Gastroesophageal sphincter (tissue), 4 donors: Measurements from ENCODE around the gene SLC6A2. TPM values are rescaled to one million over a fixed set of nuclear protein-coding genes. Genes with fewer than 3 reads are reported as not detected.
A peak's percentile ranks its signal among the peaks of the same experiment; 100 is the strongest.
"Not testable (repeated sequence)": the region's sequence is repeated elsewhere in the genome, so short reads cannot be mapped to it uniquely, and the experiment has no call there.

Experiments used
- ATAC-seq: fragments of 150-250 bp; one replicate; pipeline ENCODE4 v1.9.1; 2016; ENCODE audit warnings: mild to moderate bottlenecking, moderate library complexity
- H3K27ac ChIP-seq, 4 donors: fragments of 200-600 bp; sonication (generic) in 3 of 4; 1 replicate in 3 of 4; 2 replicates in 1 of 4; pipeline ENCODE4 v1.5.1; 2016 to 2019
- H3K27me3 ChIP-seq: fragments of 200-600 bp; sonication (generic); one replicate; pipeline ENCODE4 v1.5.1; 2019
- H3K36me3 ChIP-seq, 2 donors: fragments of 200-600 bp; sonication (generic); one replicate each; pipeline ENCODE4 v1.5.1; 2019; ENCODE audit warnings: control low read depth in 1 of 2
- H3K4me1 ChIP-seq, 3 donors: fragments of 200-600 bp; sonication (generic); 1 replicate in 2 of 3; 2 replicates in 1 of 3; pipeline ENCODE4 v1.5.1; 2016 to 2019; ENCODE audit warnings: control low read depth in 2 of 3
- H3K4me3 ChIP-seq, 2 donors: fragments of 200-600 bp; sonication (generic); one replicate each; pipeline ENCODE4 v1.5.1; 2019; ENCODE audit warnings: mild to moderate bottlenecking in 1 of 2, moderate library complexity in 1 of 2
- H3K9me3 ChIP-seq, 3 donors: fragments of 200-600 bp; sonication (generic); one replicate each; pipeline ENCODE4 v1.5.1; 2017 to 2019; ENCODE audit warnings: control low read depth in 2 of 3
- EP300 ChIP-seq: sonication (generic); formaldehyde crosslinking; IDR thresholded peaks from one replicate; pipeline ENCODE4 v1.6.1; 2017; ENCODE audit warnings: antibody characterized with exemption, mild to moderate bottlenecking
- POLR2A ChIP-seq, 2 donors: fragments of 450-650 bp; IDR thresholded peaks; one replicate each; pipeline ENCODE4 v1.6.1; 2017; ENCODE audit warnings: antibody characterized with exemption in 2 of 2, mild to moderate bottlenecking in 2 of 2, moderate library complexity in 1 of 2
- POLR2AphosphoS5 ChIP-seq: sonication (generic); formaldehyde crosslinking; IDR thresholded peaks from one replicate; pipeline ENCODE4 v1.6.1; 2017; ENCODE audit warnings: antibody characterized with exemption
- WGBS, 2 donors: methylation state at CpG; one replicate each; pipeline ENCODE4 v1.1.5; 2018; ENCODE audit warnings: low coverage in 1 of 2; 5-methylcytosine and 5-hydroxymethylcytosine counted together
- total RNA-seq, 4 donors: library from RNA; depleted of rRNA; stranded (reverse); fragments of >200 nt; gene quantifications; one replicate each; pipeline ENCODE4 v1.1.0, GENCODE V29; 2016
- TF ChIP-seq, protein P1 (sequence below), 4 experiments: fragments of 200-600 bp in 2 of 4; fragments of 450-650 bp in 2 of 4; sonication (generic) in 1 of 4; IDR thresholded peaks; one replicate each; pipeline ENCODE4 v1.5.1; 2017 to 2019; ENCODE audit warnings: antibody characterized with exemption in 4 of 4, mild to moderate bottlenecking in 2 of 4, moderate library complexity in 2 of 4

Gene SLC6A2
- 1 to 10 TPM in 2 of 4 donors, under 1 TPM in 2; 0.16 to 3.1 (median 1.3) TPM for total RNA-seq

DNA sequence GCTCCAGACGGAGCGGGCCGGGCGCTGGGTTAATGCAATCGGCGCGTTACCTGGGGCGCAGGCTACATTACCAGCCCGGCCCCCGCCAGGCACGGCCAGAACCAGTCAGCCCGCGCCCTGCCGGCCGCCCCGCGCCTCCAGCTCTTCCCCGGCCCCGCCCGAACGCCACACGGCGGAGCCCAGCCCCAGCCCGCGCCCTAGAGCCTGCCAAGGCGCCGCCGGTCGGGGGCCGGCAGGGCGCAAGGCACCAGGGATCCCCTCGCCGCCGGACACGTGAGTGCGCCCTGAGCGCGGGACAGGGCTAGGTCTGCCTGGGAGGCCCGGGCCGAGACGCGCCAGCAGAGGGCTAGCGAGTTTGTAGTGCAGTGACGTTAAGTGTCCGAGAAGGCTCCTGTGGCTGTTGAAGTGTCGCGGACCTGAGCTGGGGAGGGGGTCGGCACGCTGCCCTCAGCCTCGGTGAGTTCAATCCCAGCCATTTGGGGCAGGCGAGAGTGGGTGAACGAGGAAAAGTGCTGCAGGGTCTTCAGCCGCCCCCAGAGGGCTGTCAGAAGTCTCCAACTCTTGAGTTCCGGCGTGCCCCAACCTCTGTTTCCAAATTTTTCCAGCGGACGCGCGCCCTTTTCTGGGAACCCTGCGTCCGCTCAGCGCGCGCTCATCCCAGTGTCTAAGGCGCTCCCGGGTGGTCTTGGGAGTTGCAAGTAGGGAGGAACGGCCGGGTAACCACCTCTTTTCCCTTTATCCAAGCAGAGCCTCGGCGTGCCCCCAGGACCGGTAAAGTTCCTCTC, at the start of gene SLC6A2:
Gene SLC6A2, plus strand, starts transcription at position 92 of the 785 bp plus-strand sequence. CDS start 707 bp downstream, outside the sequence.
- peak within 1 kb of the TSS; percentile 30 to 52 for H3K4me3 ChIP-seq

DNA sequence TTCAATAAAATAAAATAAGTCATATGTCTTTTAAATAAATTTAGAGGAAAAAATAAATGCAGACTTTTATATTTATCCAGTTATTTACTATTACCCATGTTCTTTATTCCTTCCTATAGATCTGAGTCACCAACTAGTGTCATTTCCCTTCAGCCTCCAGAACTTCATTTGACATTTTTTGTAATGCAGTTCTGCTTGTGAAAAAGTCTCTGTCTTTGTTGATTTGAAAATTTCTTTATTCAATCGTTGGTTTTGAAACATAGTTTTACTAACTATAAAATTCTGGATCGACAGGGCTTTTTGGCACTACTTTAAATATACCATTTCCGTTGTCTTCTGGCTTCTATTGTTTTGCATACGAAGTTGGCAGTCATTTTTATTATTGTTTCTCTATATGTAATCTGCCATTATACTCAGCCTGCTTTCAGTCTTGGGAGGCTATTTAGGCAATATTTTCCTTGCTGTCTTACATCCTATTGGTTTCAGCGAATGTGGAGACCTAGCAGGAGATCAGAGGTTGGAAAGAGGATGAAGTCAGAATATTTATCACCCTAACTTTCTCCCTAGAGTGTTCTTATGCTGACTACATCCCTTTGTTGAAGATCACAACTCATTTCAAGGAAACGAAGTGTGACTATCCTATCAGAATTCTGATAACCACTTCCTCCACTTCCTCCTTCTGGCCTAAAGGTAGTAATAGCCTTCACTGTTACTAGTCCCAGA, 42.0 kb upstream of the SLC6A2 start:
- Histone ChIP-seq H3K9me3 (peaks cover 0 to 5% (median 0%) of the 10 kb centered on the region in 3 donors), H3K36me3 (no peaks in the 10 kb centered on the region), H3K27me3 (no peaks in the 10 kb centered on the region), H3K4me1 (no peaks in the 10 kb centered on the region), H3K27ac (no peak overlapping the region), H3K4me3 (no peak overlapping the region)
- ATAC-seq, result no peak
- 68 to 73% methylated on average over 5 to 6 of the region's 6 CpGs for WGBS, 2 donors
- TF ChIP-seq POLR2AphosphoS5 (no peak), EP300 (no peak), POLR2A (IDR thresholded peaks at IDR 0.05) (no peak)
- TF ChIP-seq, protein P1, sequence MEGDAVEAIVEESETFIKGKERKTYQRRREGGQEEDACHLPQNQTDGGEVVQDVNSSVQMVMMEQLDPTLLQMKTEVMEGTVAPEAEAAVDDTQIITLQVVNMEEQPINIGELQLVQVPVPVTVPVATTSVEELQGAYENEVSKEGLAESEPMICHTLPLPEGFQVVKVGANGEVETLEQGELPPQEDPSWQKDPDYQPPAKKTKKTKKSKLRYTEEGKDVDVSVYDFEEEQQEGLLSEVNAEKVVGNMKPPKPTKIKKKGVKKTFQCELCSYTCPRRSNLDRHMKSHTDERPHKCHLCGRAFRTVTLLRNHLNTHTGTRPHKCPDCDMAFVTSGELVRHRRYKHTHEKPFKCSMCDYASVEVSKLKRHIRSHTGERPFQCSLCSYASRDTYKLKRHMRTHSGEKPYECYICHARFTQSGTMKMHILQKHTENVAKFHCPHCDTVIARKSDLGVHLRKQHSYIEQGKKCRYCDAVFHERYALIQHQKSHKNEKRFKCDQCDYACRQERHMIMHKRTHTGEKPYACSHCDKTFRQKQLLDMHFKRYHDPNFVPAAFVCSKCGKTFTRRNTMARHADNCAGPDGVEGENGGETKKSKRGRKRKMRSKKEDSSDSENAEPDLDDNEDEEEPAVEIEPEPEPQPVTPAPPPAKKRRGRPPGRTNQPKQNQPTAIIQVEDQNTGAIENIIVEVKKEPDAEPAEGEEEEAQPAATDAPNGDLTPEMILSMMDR (IDR thresholded peaks at IDR 0.05), result no peak

More for the DNA sequence above, at the start of gene SLC6A2:
- peak; percentile 59 for ATAC-seq
- 0% methylated on average over 2 to 13 of the region's 71 CpGs for WGBS, 2 donors
- TF ChIP-seq, protein P1 (IDR thresholded peaks at IDR 0.05), result peak in 2 of 4 experiments; percentile 15 to 17
- no peak for TF ChIP-seq POLR2A (IDR thresholded peaks at IDR 0.05)
- no peak for TF ChIP-seq EP300
- Histone ChIP-seq H3K9me3 (no peaks in the 10 kb centered on the region), H3K36me3 (no peaks in the 10 kb centered on the region), H3K4me1 (peaks cover 0 to 27% (median 14%) of the 10 kb centered on the region in 3 donors), H3K27me3 (peaks cover 62% of the 10 kb centered on the region), H3K27ac (peak within 1 kb of the TSS in 1 of 4 donors; percentile 37)

DNA sequence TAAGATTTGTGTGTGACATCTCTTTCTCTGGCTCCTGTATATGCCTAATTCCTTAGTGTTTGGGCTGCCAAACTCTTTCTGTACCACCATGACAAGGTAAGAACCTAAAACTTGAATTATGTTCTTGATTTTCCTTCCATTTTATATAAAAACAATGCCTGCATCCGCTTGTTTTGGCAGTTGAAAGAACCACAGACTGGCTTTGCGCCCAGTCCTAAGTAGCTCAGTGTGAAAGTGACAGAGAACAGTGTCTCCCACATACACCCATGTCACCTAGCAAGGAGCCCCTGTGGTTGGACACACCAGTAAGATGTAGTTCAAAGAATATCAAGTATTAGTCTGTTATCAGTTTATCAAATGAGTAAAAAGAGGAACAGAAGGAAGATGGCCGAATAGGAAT, 40.7 kb upstream of the SLC6A2 start:
- TF ChIP-seq, protein P1 (IDR thresholded peaks at IDR 0.05), result no peak
- no peak for TF ChIP-seq POLR2AphosphoS5
- TF ChIP-seq POLR2A (IDR thresholded peaks at IDR 0.05), result no peak
- TF ChIP-seq EP300, result no peak
- Histone ChIP-seq H3K9me3 (no peaks in the 10 kb centered on the region), H3K27me3 (no peaks in the 10 kb centered on the region), H3K27ac (no peak overlapping the region), H3K4me3 (no peak overlapping the region), H3K4me1 (no peaks in the 10 kb centered on the region), H3K36me3 (no peaks in the 10 kb centered on the region)
- WGBS, 2 donors, result 76 to 96% methylated on average over 3 of the region's 3 CpGs
- no peak for ATAC-seq

DNA sequence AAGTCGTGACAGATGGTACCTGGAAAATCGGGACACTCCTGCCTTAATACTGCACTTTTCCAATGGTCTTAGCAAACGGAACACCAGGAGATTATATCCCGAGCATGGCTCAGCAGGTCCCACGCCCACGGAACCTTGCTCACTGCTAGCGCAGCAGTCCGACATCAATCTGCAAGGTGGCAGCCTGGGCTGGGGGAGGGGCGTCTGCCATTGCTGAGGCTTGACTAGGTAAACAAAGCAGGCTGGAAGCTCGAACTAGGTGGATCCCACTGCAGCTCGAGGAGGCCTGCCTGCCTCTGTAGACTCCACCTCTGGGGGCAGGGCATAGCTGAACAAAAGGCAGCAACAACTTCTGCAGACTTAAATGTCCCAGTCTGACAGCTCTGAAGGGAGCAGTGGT, 40.1 kb upstream of the SLC6A2 start:
- H3K36me3 ChIP-seq, H3K4me1 ChIP-seq, H3K27me3 ChIP-seq, H3K4me3 ChIP-seq, ATAC-seq, H3K27ac ChIP-seq, H3K9me3 ChIP-seq: not testable (repeated sequence)
- WGBS, 2 donors, result 91 to 100% methylated on average over 2 to 9 of the region's 11 CpGs

DNA sequence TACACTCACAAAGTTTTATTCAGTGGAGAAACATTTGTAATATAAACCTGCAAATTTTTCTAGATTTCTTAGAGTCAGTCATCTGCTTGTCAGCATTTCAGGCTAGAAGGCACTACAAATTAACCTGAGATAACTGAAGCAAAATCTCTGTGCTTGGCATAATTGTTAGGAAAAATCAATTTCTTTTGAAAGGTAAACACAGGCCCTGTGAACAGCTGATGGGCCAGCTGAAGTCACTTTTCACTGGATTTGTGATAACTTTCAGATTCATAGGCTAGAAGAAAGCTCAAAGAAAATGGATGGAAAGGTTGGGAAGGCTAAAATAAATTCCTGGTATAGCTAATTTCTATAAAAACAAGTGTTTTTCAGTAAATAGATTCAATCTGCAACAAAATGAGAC, 34.0 kb upstream of the SLC6A2 start:
- Histone ChIP-seq H3K4me1 (no peaks in the 10 kb centered on the region), H3K9me3 (no peaks in the 10 kb centered on the region), H3K4me3 (no peak overlapping the region), H3K27me3 (no peaks in the 10 kb centered on the region), H3K36me3 (no peaks in the 10 kb centered on the region), H3K27ac (no peak overlapping the region)
- ATAC-seq, result no peak
- TF ChIP-seq, protein P1 (IDR thresholded peaks at IDR 0.05), result no peak
- TF ChIP-seq POLR2A (IDR thresholded peaks at IDR 0.05) (no peak), POLR2AphosphoS5 (no peak), EP300 (no peak)
